ENCODE measurements around the gene CDC14A. TPM values are rescaled to one million over a fixed set of nuclear protein-coding genes. Genes with fewer than 3 reads are reported as not detected.

CDC14A gene
- polyA plus RNA-seq, 1 of the 3 experiments (the other 2 are of a cell fraction) = 2.2 TPM

DNA sequence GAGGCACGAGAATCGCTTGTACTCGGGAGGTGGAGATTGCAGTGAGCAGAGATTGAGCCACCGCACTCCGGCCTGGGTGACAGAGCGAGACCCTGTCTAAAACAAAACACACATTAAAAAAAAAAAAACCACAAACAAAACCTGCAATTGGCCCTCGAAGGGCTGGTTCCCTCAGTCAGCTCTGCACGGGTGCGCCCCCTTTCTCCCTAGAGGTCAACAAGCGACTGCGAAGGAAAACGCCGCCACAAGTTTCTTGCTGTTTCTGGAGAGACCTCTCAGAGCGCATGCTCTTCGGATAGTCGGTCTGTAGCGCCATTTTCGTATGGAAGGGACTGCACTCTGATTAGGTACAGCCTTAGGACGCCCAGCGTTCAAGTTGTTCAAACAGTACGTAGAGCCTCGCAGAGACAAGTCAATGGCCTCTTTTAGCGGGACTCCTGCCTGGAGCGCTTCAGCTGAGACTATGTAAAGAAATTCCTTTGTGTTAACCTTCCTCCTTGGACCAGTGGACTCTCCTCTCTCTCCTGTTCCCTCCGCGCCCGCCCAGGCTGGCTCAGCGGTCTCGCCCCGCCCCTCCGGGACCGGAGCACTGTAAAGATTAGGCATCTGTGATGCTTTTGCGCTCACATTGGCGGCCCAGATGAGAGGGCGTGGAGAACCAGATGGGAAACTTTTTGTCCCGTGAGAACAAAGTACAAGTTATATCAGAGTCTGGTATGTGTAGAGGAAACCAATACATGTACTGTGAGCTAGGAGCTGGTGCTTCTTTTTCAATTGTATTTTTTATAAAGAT is 1.0 kb upstream of the CDC14A start (continued):
- TF ChIP-seq SIN3A (IDR thresholded peaks at IDR 0.05; ENCODE audit: borderline replicate concordance, low read depth, low read length) (peak; percentile 74; the same call in 1 of the 2 replicates), ELF1 (IDR thresholded peaks at IDR 0.05) (no peak), YY1 (IDR thresholded peaks at IDR 0.05; ENCODE audit: low read depth) (peak; percentile 83), GABPA (IDR thresholded peaks at IDR 0.05; ENCODE audit: low read depth) (no peak), CHD2 (IDR thresholded peaks at IDR 0.05; ENCODE audit: low read length, partially characterized antibody) (peak; percentile 55), NFIC (IDR thresholded peaks at IDR 0.05; ENCODE audit: borderline replicate concordance) (no peak)
- TF ChIP-seq, protein P1, sequence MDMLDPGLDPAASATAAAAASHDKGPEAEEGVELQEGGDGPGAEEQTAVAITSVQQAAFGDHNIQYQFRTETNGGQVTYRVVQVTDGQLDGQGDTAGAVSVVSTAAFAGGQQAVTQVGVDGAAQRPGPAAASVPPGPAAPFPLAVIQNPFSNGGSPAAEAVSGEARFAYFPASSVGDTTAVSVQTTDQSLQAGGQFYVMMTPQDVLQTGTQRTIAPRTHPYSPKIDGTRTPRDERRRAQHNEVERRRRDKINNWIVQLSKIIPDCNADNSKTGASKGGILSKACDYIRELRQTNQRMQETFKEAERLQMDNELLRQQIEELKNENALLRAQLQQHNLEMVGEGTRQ (IDR thresholded peaks at IDR 0.05; ENCODE audit: borderline replicate concordance, low read depth, low read length) = no peak
- TF ChIP-seq, protein P2, sequence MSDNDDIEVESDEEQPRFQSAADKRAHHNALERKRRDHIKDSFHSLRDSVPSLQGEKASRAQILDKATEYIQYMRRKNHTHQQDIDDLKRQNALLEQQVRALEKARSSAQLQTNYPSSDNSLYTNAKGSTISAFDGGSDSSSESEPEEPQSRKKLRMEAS (IDR thresholded peaks at IDR 0.05; ENCODE audit: low read depth) = peak; percentile 79
- TF ChIP-seq, protein P3, sequence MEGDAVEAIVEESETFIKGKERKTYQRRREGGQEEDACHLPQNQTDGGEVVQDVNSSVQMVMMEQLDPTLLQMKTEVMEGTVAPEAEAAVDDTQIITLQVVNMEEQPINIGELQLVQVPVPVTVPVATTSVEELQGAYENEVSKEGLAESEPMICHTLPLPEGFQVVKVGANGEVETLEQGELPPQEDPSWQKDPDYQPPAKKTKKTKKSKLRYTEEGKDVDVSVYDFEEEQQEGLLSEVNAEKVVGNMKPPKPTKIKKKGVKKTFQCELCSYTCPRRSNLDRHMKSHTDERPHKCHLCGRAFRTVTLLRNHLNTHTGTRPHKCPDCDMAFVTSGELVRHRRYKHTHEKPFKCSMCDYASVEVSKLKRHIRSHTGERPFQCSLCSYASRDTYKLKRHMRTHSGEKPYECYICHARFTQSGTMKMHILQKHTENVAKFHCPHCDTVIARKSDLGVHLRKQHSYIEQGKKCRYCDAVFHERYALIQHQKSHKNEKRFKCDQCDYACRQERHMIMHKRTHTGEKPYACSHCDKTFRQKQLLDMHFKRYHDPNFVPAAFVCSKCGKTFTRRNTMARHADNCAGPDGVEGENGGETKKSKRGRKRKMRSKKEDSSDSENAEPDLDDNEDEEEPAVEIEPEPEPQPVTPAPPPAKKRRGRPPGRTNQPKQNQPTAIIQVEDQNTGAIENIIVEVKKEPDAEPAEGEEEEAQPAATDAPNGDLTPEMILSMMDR (IDR thresholded peaks at IDR 0.05) = peak; percentile 59

DNA sequence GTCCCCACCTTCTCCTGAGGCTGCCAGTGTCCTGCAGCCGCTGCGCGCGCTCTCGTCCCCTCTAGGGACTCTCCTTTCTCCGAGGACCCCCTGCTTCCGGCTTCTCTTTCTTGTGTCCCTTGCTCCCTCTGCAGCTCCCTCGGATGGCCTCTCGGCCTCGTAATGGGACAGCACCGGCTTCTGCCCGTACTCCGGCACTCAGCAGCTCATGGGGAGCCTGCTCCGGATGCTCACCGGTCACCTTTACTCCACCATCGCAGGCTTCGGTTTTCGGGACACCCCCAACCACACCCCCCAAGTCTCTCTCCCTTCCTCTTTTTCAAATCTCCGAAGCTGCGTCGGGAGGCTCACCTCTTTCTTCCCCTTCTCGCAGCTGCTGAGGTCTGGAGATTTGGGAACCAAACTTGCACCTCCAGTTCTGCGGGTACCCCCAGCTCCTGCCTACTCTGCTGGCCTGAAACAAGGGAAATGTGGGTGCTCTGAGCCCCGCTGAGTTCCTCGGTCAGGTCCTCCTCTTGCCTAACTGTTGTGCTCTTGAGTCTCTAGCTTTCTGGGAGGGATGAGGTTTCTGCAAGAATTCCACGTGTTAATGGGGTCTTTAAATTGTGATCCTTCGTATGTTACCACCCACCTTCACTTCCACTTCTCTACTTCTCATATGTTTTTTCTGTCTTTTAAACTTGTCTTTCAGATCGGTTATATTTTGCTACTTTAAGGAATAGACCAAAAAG is 930 bp downstream of the CDC14A start:
- H3K27me3 ChIP-seq (ENCODE audit: insufficient read depth) = no peaks in the 10 kb centered on the region
- 1% methylated on average over 28 of the region's 28 CpGs for WGBS (ENCODE audit: low lambda C conversion rate)
- peaks cover 15% of the 10 kb centered on the region for H3F3A ChIP-seq (replicated peaks; ENCODE audit: insufficient read depth)
- H4K20me1 ChIP-seq (ENCODE audit: insufficient read depth) = no peaks in the 10 kb centered on the region; the same call in 1 of the 2 replicates
- no peaks in the 10 kb centered on the region for H3K9me3 ChIP-seq
- H3K4me1 ChIP-seq (ENCODE audit: control insufficient read depth in 1 of 2, insufficient read depth in 2 of 2, low read depth in 1 of 2, low read length in 1 of 2) = peaks cover 11 to 19% of the 10 kb centered on the region in 2 experiments; a peak in 3 of 4 replicates
- ChIA-PET CTCF (interaction anchor here (0.6 to 2.6 kb wide), 10 partner anchors 9 to 515 kb away, joined by 3 to 16 read pairs (median 3); no protein-coding TSS in a partner anchor), POLR2A (interaction anchor here (0.9 to 2.3 kb wide), 3 partner anchors 10 to 104 kb away, joined by 3 to 10 read pairs (median 6); partner anchors contain the start of genes DBT and RTCA)
- H3K9ac ChIP-seq = peak overlapping the region; percentile 87
- peak; percentile 54 for DNase-seq
- peak overlapping the region; percentile 80 to 93 for H3K4me3 ChIP-seq (ENCODE audit: low read depth in 2 of 2, low read length in 1 of 2)
- peak overlapping the region; percentile 91 to 95; a peak in 3 of 4 replicates for H3K27ac ChIP-seq (ENCODE audit: low read depth in 2 of 2, low read length in 1 of 2)
- H3K36me3 ChIP-seq (replicated peaks in 1 of 2; ENCODE audit: control insufficient read depth in 1 of 2, insufficient read depth in 2 of 2, low read length in 1 of 2) = no peaks in the 10 kb centered on the region
- peak overlapping the region; percentile 90 for H3K4me2 ChIP-seq
- peak overlapping the region; percentile 98 for H2AFZ ChIP-seq (ENCODE audit: low read depth)
- no peaks in the 10 kb centered on the region for H3K9me2 ChIP-seq
- H3K79me2 ChIP-seq (ENCODE audit: insufficient read depth) = peaks cover 37% of the 10 kb centered on the region
- TF ChIP-seq FOXJ3 (CRISPR knock-in tag; IDR thresholded peaks at IDR 0.05) = no peak
- no peak for TF ChIP-seq RCOR1 (IDR thresholded peaks at IDR 0.05; ENCODE audit: low read length)
- TF ChIP-seq TCF12 (IDR thresholded peaks at IDR 0.05) = no peak
- no peak for TF ChIP-seq SIN3A (IDR thresholded peaks at IDR 0.05; ENCODE audit: borderline replicate concordance, low read depth, low read length)
- TF ChIP-seq NRF1 (IDR thresholded peaks at IDR 0.05; ENCODE audit: low read depth, low read length) = no peak
- no peak for TF ChIP-seq JUND (IDR thresholded peaks at IDR 0.05)
- TF ChIP-seq RXRA (IDR thresholded peaks at IDR 0.05; ENCODE audit: borderline replicate concordance, low read depth) = no peak
- TF ChIP-seq, protein P4, sequence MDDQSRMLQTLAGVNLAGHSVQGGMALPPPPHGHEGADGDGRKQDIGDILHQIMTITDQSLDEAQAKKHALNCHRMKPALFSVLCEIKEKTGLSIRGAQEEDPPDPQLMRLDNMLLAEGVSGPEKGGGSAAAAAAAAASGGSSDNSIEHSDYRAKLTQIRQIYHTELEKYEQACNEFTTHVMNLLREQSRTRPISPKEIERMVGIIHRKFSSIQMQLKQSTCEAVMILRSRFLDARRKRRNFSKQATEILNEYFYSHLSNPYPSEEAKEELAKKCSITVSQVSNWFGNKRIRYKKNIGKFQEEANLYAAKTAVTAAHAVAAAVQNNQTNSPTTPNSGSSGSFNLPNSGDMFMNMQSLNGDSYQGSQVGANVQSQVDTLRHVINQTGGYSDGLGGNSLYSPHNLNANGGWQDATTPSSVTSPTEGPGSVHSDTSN (IDR thresholded peaks at IDR 0.05) = no peak

Data from SK-N-SH (cell line).